NAMALWA (cell line): Measurements from ENCODE around the gene PNPLA6.
"Not testable (repeated sequence)": the region's sequence is repeated elsewhere in the genome, so short reads cannot be mapped to it uniquely, and the experiment has no call there.

Source experiments
- DNase-seq: peaks from one replicate; pipeline ENCODE4 v3.0.0-alpha.2; 2015; ENCODE audit warnings: low spot score

The PNPLA6 gene

GRCh38 chr19:7556696-7557315 lies 21.3 kb downstream of the PNPLA6 start:
- DNase-seq, result no peak

DNA sequence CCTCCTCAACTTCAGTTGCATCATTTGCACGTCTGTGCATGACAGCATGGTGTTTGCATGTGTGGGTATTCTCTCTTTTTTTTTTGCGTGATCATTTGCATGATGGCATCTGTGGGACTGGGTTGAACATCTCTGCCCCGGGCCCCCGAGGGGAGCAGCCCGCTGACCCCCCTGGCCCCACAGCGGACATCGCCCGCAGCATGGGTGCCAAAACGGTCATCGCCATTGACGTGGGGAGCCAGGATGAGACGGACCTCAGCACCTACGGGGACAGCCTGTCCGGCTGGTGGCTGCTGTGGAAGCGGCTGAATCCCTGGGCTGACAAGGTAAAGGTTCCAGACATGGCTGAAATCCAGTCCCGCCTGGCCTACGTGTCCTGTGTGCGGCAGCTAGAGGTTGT lies 23.1 kb downstream of the PNPLA6 start:
- DNase-seq, result no peak

DNA sequence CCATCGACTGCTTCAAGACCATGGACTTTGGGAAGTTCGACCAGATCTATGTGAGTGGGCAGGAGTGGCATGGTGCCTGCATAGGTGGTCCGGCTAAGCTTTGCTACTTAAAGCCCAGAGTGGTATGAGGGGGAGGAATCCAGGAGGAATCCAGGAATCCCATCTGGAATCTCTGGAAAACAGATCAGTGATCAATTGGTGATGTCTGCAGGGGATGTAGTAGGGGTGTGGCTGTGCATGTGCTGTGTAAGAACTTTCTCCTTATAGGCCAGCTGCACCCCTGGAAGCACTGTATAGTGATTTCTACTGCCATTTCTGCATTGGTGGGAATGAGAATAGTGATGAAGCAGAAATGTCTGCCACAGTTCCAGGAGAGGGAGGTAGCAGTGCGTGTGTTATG lies 23.6 kb downstream of the PNPLA6 start:
- DNase-seq, result no peak

GRCh38 chr19:7560255-7560654 lies 24.7 kb downstream of the PNPLA6 start:
- no peak for DNase-seq

- no peak for DNase-seq
Measured at GRCh38 chr19:7561325-7561724, 25.8 kb downstream of the PNPLA6 start.

- DNase-seq, result no peak
Measured at GRCh38 chr19:7562646-7563393, 27.3 kb downstream of the PNPLA6 start.

DNA sequence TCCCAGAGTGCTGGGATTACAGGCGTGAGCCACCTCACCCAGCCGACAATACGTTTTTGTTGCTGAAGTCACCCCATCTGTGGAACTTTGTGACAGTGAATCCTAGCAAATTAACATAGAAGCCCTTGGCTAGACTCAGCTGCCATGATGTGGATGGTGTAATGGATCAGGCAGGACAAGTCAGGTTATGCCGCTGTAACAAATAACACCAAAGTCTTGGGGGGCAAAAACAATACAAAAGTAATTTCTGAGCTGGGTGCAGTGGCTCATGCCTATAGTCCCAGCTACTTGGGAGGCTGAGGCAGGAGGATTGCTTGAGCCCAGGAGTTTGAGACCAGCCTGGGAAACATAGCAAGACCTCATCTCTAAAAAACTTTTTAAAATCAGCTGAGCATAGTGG lies 29.3 kb downstream of the PNPLA6 start:
- DNase-seq, result no peak

DNA sequence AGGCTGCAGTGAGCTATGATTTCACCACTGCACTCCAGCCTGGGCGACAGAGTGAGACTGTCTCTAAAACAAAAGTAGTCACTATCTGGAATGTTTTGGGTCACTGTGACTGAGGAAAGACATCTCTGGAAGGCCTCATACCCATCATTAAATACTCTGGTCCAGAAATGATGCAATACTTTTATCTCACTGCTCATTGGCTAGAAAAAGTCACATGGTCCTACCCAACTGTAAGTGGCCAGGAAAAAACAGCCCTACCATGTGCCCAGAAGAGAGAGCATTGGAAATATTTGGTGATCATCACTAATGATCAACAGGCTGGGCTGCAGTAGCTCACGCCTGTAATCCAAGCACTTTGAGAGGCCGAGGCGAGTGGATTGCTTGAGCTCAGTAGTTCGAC lies 29.8 kb downstream of the PNPLA6 start:
- DNase-seq, result no peak

DNA sequence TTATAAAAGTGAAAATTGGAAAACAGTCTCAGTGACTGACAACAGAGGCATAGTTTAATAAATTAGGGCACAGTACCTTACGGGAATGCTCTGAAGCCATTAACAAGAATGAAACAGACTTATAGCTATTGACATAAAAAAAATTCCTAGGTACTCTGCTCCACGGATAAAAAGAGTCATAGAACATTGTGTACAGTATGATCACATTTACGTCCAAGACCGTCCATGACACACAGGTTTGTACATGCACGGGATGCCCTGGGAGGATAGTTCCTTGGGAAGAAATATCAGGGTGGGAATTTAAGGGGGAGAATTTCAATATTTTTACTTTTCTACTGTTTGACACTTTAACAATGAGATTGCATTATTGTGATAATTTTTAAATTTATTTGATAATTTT lies 35.2 kb downstream of the PNPLA6 start:
- DNase-seq, result no peak

- peak; percentile 42 for DNase-seq
Measured at GRCh38 chr19:7575434-7576040, 40.0 kb downstream of the PNPLA6 start.

- not testable (repeated sequence) for DNase-seq
Measured at GRCh38 chr19:7577422-7577821, 41.9 kb downstream of the PNPLA6 start.

GRCh38 chr19:7578127-7578526 lies 42.6 kb downstream of the PNPLA6 start:
- peak; percentile 34 for DNase-seq

DNA sequence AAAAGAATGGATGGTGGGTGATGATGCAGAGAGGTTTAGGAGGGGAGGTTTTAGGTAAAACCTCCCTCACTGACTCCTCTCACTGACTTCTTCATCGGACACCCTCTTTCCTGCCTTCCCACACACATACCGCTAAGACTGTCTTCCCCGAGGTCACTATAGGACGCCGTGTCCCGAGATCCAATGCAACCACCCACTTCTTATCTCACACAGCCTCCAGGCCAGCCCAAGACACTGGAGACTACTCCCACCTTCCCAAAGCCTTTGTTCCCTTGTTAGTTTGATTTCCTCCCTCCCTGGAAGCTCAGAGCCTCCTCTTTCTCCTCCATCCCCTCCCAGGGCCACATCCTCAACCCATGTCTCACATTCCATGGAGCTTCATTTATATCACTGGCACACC lies 43.7 kb downstream of the PNPLA6 start:
- DNase-seq, result no peak

DNA sequence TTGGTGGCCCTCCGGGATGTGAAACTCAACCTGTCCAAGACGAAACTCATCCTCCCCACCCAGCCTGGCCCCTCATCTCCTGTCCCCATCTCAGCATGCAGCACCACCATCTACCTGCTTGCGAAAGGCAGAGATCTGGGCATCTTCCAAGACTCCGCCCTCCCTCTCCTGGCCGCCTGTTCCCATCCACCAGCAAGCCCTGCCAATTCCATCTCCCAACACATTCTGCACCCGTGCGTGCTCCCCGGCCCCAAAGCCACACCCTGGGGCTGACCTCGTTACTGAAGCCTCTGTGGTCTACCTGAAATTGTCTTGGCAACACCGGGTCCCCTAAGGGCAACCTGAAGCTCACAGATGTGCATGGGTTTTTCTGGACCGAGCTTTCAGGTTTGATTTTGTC lies 46.9 kb downstream of the PNPLA6 start:
- DNase-seq, result no peak

- no peak for DNase-seq
Measured at GRCh38 chr19:7589822-7590221, 54.3 kb downstream of the PNPLA6 start.

- no peak for DNase-seq
Measured at GRCh38 chr19:7590256-7590655, 54.7 kb downstream of the PNPLA6 start.

GRCh38 chr19:7595466-7596133 lies 60.1 kb downstream of the PNPLA6 start, which contains the start of gene CAMSAP3:
Gene CAMSAP3, plus strand, starts transcription at chr19:7595863. Its CDS starts 140 bp downstream, at chr19:7596003.
- peak; percentile 75 for DNase-seq

GRCh38 chr19:7596211-7596937 lies 60.9 kb downstream of the PNPLA6 start:
- DNase-seq, result no peak

DNA sequence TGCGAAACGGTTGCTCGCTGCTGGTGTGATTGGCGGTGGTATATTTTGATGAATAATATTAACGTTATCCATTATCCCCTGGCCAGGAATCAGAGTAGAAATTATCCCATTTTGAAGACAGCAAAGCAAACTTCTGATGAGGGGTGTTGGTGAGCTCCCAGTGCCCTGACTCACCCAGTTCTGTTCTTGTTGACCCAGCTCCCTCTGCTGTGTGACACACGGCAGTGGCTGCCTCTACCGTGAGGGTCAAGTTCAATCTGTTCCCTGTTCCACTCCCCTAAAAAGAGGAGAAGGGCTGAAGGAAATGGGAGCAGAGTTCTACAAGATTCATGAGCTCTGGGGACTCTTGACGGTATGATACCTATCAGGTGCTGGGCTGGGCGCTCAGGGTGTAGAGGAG lies 62.2 kb downstream of the PNPLA6 start:
- DNase-seq, result no peak

DNA sequence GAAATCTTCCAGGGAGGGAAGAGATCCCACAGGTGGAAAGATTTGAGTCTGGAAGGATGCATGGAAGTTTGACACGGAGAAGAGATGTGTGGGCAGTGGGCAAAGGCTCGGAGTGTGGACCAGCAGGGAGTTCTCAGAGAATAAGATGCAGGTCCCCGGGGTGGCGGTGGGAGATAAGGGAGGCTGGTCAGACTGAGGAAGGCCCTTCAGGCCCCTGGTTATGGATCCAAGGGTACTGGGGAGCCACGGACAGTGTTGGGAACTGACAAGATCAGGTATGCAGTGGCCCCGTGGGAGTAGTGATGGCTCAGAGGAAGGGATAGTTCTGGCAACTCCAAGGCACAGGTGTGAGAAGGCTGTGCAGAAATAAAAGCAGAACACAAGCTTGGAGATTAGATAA lies 62.7 kb downstream of the PNPLA6 start:
- DNase-seq, result no peak

GRCh38 chr19:7600721-7601120 lies 65.2 kb downstream of the PNPLA6 start:
- no peak for DNase-seq
